Esophagus squamous epithelium (tissue), 5 donors: ENCODE measurements around the gene RPL6. TPM values are rescaled to one million over a fixed set of nuclear protein-coding genes. Genes with fewer than 3 reads are reported as not detected.

Source experiments
- DNase-seq: peaks from one replicate; lab custom pipeline; 2025; lab: John Stamatoyannopoulos, UW
- H3K27ac ChIP-seq, 4 donors: fragments of 200-600 bp; sonication (generic); one replicate each; pipeline ENCODE4 v1.5.1; 2016 to 2019; ENCODE audit warnings: mild to moderate bottlenecking in 1 of 4
- H3K27me3 ChIP-seq, 4 donors: fragments of 200-600 bp; sonication (generic); 1 replicate in 3 of 4; 2 replicates in 1 of 4; pipeline versions ENCODE4 v1.5.1 to v1.6.0; 2017 to 2021; ENCODE audit warnings: antibody characterized with exemption in 1 of 4
- H3K36me3 ChIP-seq, 3 donors: fragments of 200-600 bp; sonication (generic); one replicate each; pipeline ENCODE4 v1.5.1; 2016 to 2019
- H3K4me1 ChIP-seq, 3 donors: fragments of 200-600 bp; sonication (generic); one replicate each; pipeline ENCODE4 v1.5.1; 2017 to 2019
- H3K4me3 ChIP-seq, 4 donors: fragments of 200-600 bp; sonication (generic); 1 replicate in 3 of 4; 2 replicates in 1 of 4; pipeline ENCODE4 v1.5.1; 2016 to 2019; ENCODE audit warnings: mild to moderate bottlenecking in 2 of 4, moderate library complexity in 1 of 4
- H3K9me3 ChIP-seq, 3 donors: fragments of 200-600 bp; sonication (generic); one replicate each; pipeline ENCODE4 v1.5.1; 2016 to 2019
- CTCF ChIP-seq, 6 experiments: fragments of 450-650 bp in 4 of 6; fragments of 200-600 bp in 2 of 6; sonication (generic) in 2 of 6; IDR thresholded peaks; one replicate each; pipeline ENCODE4 v1.5.1; 2016 to 2019; ENCODE audit warnings: antibody characterized with exemption in 6 of 6, mild to moderate bottlenecking in 4 of 6, moderate library complexity in 4 of 6
- POLR2A ChIP-seq, 4 donors: fragments of 450-650 bp; IDR thresholded peaks; one replicate each; pipeline ENCODE4 v1.6.1; 2017; ENCODE audit warnings: antibody characterized with exemption in 4 of 4, mild to moderate bottlenecking in 4 of 4, moderate library complexity in 3 of 4
- WGBS, 2 donors: methylation state at CpG; one replicate each; pipeline ENCODE4 v1.1.5; 2018; 5-methylcytosine and 5-hydroxymethylcytosine counted together
- intact Hi-C: fragments of 100-400 bp; cut with DNase I; formaldehyde crosslinking; loops from one replicate; pipeline ENCODE4 v1.15.0; 2022
- total RNA-seq, 4 donors: library from RNA; depleted of rRNA; stranded (reverse); fragments of >200 nt; gene quantifications; one replicate each; pipeline ENCODE4 v1.1.0, GENCODE V29; 2016
- donor health status: DM: yes; HTN: yes; CAD: no.

The RPL6 gene
- total RNA-seq, 4 donors from 2014 or later: 1,154 to 2,029 (median 1,623) TPM

GRCh38 chr12:112425582-112426382, 16.4 kb upstream of the RPL6 start:
- Histone ChIP-seq H3K27ac (no peak overlapping the region), H3K27me3 (no peaks in the 10 kb centered on the region), H3K9me3 (no peaks in the 10 kb centered on the region), H3K36me3 (peaks cover 0 to 11% (median 0%) of the 10 kb centered on the region in 3 donors), H3K4me3 (no peak overlapping the region), H3K4me1 (peaks cover 3 to 37% (median 7%) of the 10 kb centered on the region in 3 donors)
- DNase-seq: no peak
- WGBS, 2 donors: 96 to 97% methylated on average over 7 of the region's 7 CpGs
- intact Hi-C loops: no loop called here
- TF ChIP-seq POLR2A (IDR thresholded peaks at IDR 0.05) (no peak), CTCF (IDR thresholded peaks at IDR 0.05) (no peak)

DNA sequence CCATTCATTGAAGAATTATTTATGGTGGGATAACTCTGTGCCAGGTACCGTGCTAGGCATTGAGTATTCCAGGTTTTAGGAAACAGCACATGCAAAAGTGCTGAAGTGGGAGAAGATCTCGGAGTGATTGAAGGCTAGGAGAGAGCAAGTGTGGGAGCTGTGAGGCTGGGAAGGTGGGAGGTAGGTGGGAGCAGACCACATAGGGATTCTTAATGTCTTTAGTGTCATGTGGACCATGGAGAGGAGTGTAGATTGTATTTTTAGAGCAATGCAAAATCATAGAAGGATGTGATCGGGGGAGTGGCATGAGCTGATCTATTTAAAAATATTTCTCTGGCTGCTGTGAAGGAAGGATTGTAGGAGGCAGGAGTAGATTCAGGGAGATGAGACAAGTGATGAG, 14.7 kb upstream of the RPL6 start:
- WGBS, 2 donors: 84 to 98% methylated on average over 2 to 3 of the region's 3 CpGs
- H3K4me3 ChIP-seq: no peak overlapping the region
- intact Hi-C loops: no loop called here

GRCh38 chr12:112422531-112422930, 13.1 kb upstream of the RPL6 start:
- Histone ChIP-seq H3K36me3 (peaks cover 0 to 11% (median 0%) of the 10 kb centered on the region in 3 donors), H3K27ac (peak overlapping the region in 3 of 4 donors; percentile 34 to 70 (median 53)), H3K4me1 (peaks cover 24 to 60% (median 25%) of the 10 kb centered on the region in 3 donors), H3K27me3 (no peaks in the 10 kb centered on the region), H3K9me3 (no peaks in the 10 kb centered on the region), H3K4me3 (no peak overlapping the region)
- WGBS, 2 donors: 54 to 55% methylated on average over 5 of the region's 5 CpGs
- no peak for TF ChIP-seq POLR2A (IDR thresholded peaks at IDR 0.05)
- no peak for TF ChIP-seq CTCF (IDR thresholded peaks at IDR 0.05)
- intact Hi-C loops: no loop called here
- DNase-seq: no peak

More for the DNA sequence above, 14.7 kb upstream of the RPL6 start:
- Histone ChIP-seq H3K36me3 (peaks cover 0 to 11% (median 0%) of the 10 kb centered on the region in 3 donors), H3K9me3 (no peaks in the 10 kb centered on the region), H3K27me3 (no peaks in the 10 kb centered on the region), H3K4me1 (peaks cover 16 to 52% (median 17%) of the 10 kb centered on the region in 3 donors), H3K27ac (no peak overlapping the region)
- no peak for TF ChIP-seq CTCF (IDR thresholded peaks at IDR 0.05)
- no peak for TF ChIP-seq POLR2A (IDR thresholded peaks at IDR 0.05)
- no peak for DNase-seq

DNA sequence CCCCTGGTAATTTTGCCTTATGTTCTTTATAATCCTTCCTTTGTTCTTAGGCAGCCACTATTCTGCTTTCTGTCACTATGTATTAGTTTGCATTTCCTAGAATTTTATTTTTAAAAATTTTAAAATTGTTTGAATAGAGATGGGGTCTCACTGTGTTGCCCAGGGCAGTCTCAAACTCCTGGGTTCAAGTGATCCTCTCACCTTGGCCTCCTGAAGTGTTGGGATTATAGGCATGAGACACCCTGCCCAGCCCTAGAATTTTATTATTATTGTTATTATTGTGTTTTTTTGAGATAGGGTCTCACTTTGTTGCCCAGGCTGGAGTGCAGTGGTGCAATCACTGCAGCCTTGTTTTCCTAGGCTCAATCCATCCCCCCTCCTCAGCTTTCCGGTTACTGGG, 12.0 kb upstream of the RPL6 start:
- no peaks in the 10 kb centered on the region for H3K27me3 ChIP-seq
- DNase-seq: no peak
- 82 to 85% methylated on average over 1 of the region's 1 CpG for WGBS, 2 donors
- H3K9me3 ChIP-seq: no peaks in the 10 kb centered on the region
- no peak for TF ChIP-seq POLR2A (IDR thresholded peaks at IDR 0.05)
- TF ChIP-seq CTCF (IDR thresholded peaks at IDR 0.05): no peak
- H3K4me1 ChIP-seq: peaks cover 24 to 61% (median 25%) of the 10 kb centered on the region in 3 donors
- H3K36me3 ChIP-seq: peaks cover 0 to 8% (median 0%) of the 10 kb centered on the region in 3 donors
- intact Hi-C loops: no loop called here
- peak overlapping the region in 1 of 4 donors; percentile 53 for H3K27ac ChIP-seq
- H3K4me3 ChIP-seq: no peak overlapping the region

DNA sequence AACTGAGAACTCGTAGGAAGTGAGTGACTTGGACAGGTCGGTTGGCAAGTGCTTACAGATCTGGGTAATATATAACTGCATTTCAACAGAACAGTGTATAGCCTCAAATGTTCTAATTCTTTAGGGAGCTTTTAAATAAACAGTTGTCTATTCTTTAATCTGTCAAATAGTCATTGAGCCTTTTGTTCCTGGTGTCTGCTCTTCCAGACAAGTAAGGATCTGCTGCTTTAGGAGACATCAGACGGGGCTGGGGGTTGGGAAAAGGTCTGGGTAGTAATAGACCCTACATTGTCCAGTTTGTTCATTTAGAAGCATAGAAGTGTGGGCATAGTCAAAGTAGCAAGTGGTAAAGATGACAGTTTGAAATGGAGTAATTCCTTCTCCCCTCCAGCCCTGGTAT, 11.3 kb upstream of the RPL6 start:
- H3K36me3 ChIP-seq: peaks cover 0 to 2% (median 0%) of the 10 kb centered on the region in 3 donors
- TF ChIP-seq CTCF (IDR thresholded peaks at IDR 0.05) (no peak), POLR2A (IDR thresholded peaks at IDR 0.05) (no peak)
- H3K9me3 ChIP-seq: no peaks in the 10 kb centered on the region
- no peaks in the 10 kb centered on the region for H3K27me3 ChIP-seq
- WGBS, 2 donors: 46 to 58% methylated on average over 3 of the region's 3 CpGs
- DNase-seq: no peak
- peak overlapping the region in 2 of 4 donors; percentile 3 to 99 for H3K27ac ChIP-seq
- H3K4me1 ChIP-seq: peaks cover 24 to 61% (median 25%) of the 10 kb centered on the region in 3 donors
- intact Hi-C loops: no loop called here
- no peak overlapping the region for H3K4me3 ChIP-seq
